ENCODE results near the gene HEYL.

Gene HEYL

GRCh38 chr1:39631361-39632322 is 7.8 kb downstream of the HEYL start:
- Histone ChIP-seq H3K27ac (ENCODE audit: low read depth, low read length) (no peak overlapping the region), H3K9me3 (ENCODE audit: control insufficient read depth, insufficient read depth, low read length) (no peaks in the 10 kb centered on the region), H3F3A (ENCODE audit: control insufficient read depth, insufficient read depth) (no peaks in the 10 kb centered on the region), H3K4me3 (ENCODE audit: low read length) (no peak overlapping the region), H3K9me2 (replicated peaks; ENCODE audit: control insufficient read depth, low read length) (no peaks in the 10 kb centered on the region), H3K36me3 (ENCODE audit: control insufficient read depth, low read length) (no peaks in the 10 kb centered on the region), H3K4me2 (ENCODE audit: low read length) (no peak overlapping the region), H3K79me2 (ENCODE audit: control insufficient read depth, low read length) (no peaks in the 10 kb centered on the region), H3K27me3 (ENCODE audit: control insufficient read depth, low read length) (peaks cover 8% of the 10 kb centered on the region), H4K20me1 (ENCODE audit: control insufficient read depth, insufficient read depth, low read depth, low read length) (no peaks in the 10 kb centered on the region), H3K4me1 (ENCODE audit: control insufficient read depth, low read length) (no peaks in the 10 kb centered on the region)
- TF ChIP-seq EZH2phosphoT487 (IDR thresholded peaks at IDR 0.05; ENCODE audit: borderline replicate concordance, low read length) (no peak), CTCF (IDR thresholded peaks at IDR 0.05; ENCODE audit: low read depth, low read length, poor library complexity, severe bottlenecking) (no peak)

DNA sequence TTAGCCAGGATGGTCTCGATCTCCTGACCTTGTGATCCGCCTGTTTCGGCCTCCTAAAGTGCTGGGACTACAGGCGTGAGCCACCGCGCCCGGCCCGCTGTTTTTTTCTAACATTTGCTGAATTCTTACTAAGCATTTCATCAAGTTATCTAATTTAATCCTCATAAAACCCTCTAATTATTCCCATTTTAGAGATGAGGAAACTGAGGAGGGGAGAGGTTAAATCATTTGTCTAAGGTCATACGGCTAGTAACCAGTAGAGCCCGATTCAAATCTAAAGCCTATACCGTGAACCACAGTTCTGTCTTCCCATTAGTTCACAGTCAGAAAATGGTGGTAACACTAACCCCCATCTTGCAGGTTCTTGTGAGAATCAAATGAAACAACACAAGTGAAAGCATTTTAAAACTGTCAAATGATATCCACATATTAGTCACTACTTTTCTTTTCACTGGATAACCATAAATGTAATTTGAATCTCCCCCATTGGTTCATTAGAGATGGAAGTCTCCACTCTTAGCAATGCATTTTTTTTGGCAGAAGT is 10.6 kb downstream of the HEYL start:
- H3K79me2 ChIP-seq (ENCODE audit: control insufficient read depth, low read length) = no peaks in the 10 kb centered on the region
- H3K9me2 ChIP-seq (replicated peaks; ENCODE audit: control insufficient read depth, low read length) = no peaks in the 10 kb centered on the region
- no peaks in the 10 kb centered on the region for H4K20me1 ChIP-seq (ENCODE audit: control insufficient read depth, insufficient read depth, low read depth, low read length)
- peaks cover 8% of the 10 kb centered on the region for H3K27me3 ChIP-seq (ENCODE audit: control insufficient read depth, low read length)
- H3K27ac ChIP-seq (ENCODE audit: low read depth, low read length) = no peak overlapping the region
- no peaks in the 10 kb centered on the region for H3K4me1 ChIP-seq (ENCODE audit: control insufficient read depth, low read length)
- no peak overlapping the region for H3K4me2 ChIP-seq (ENCODE audit: low read length)
- H3K36me3 ChIP-seq (ENCODE audit: control insufficient read depth, low read length) = no peaks in the 10 kb centered on the region
- H3K9me3 ChIP-seq (ENCODE audit: control insufficient read depth, insufficient read depth, low read length) = no peaks in the 10 kb centered on the region
- no peak overlapping the region for H3K4me3 ChIP-seq (ENCODE audit: low read length)
- TF ChIP-seq EZH2phosphoT487 (IDR thresholded peaks at IDR 0.05; ENCODE audit: borderline replicate concordance, low read length) = no peak
- no peak for TF ChIP-seq CTCF (IDR thresholded peaks at IDR 0.05; ENCODE audit: low read depth, low read length, poor library complexity, severe bottlenecking)
- H3F3A ChIP-seq (ENCODE audit: control insufficient read depth, insufficient read depth) = no peaks in the 10 kb centered on the region

- H3K4me3 ChIP-seq (ENCODE audit: low read length) = no peak overlapping the region
- no peaks in the 10 kb centered on the region for H3K4me1 ChIP-seq (ENCODE audit: control insufficient read depth, low read length)
- no peaks in the 10 kb centered on the region for H3K36me3 ChIP-seq (ENCODE audit: control insufficient read depth, low read length)
Measured at GRCh38 chr1:39626646-39627045, 12.8 kb downstream of the HEYL start.

More at GRCh38 chr1:39626646-39627045, 12.8 kb downstream of the HEYL start:
- no peaks in the 10 kb centered on the region for H3K79me2 ChIP-seq (ENCODE audit: control insufficient read depth, low read length)
- H3K9me2 ChIP-seq (replicated peaks; ENCODE audit: control insufficient read depth, low read length) = no peaks in the 10 kb centered on the region
- peaks cover 8% of the 10 kb centered on the region for H3K27me3 ChIP-seq (ENCODE audit: control insufficient read depth, low read length)
- H3F3A ChIP-seq (ENCODE audit: control insufficient read depth, insufficient read depth) = no peaks in the 10 kb centered on the region
- no peaks in the 10 kb centered on the region for H4K20me1 ChIP-seq (ENCODE audit: control insufficient read depth, insufficient read depth, low read depth, low read length)
- TF ChIP-seq EZH2phosphoT487 (IDR thresholded peaks at IDR 0.05; ENCODE audit: borderline replicate concordance, low read length) (no peak), CTCF (IDR thresholded peaks at IDR 0.05; ENCODE audit: low read depth, low read length, poor library complexity, severe bottlenecking) (no peak)
- no peaks in the 10 kb centered on the region for H3K9me3 ChIP-seq (ENCODE audit: control insufficient read depth, insufficient read depth, low read length)
- H3K4me2 ChIP-seq (ENCODE audit: low read length) = no peak overlapping the region
- no peak overlapping the region for H3K27ac ChIP-seq (ENCODE audit: low read depth, low read length)
